Caco-2 (cell line): Measurements from ENCODE around the gene FEV. TPM values are rescaled to one million over a fixed set of nuclear protein-coding genes. Genes with fewer than 3 reads are reported as not detected.
A peak's percentile ranks its signal among the peaks of the same experiment; 100 is the strongest.

Experiments used
- BruUV-seq: library from RNA; stranded (reverse); fragments of 400-500 nt; replicated peaks from 2 replicates; lab custom pipeline; 2021; lab: Mats Ljungman, UMichigan
- CTCF ChIA-PET: fragments of 300-600 bp; sonication (Branson Sonifier 250); formaldehyde crosslinking; loops from one replicate; lab custom pipeline; 2022; ENCODE audit warnings: antibody characterized with exemption; lab: Charles Lee
- POLR2A ChIA-PET: fragments of 300-600 bp; sonication (Branson Sonifier 250); formaldehyde crosslinking; loops from one replicate; lab custom pipeline; 2022; ENCODE audit warnings: antibody characterized with exemption; lab: Charles Lee
- DNase-seq, 2 experiments: peaks; one replicate each; pipeline versions ENCODE4 v3.0.0 to v3.0.0-alpha.2; 2020 to 2022
- H3K27me3 ChIP-seq: replicated peaks from 2 replicates; pipeline ENCODE4 v1.6.0; 2011; ENCODE audit warnings: low read length; ENCODE audit not compliant: control insufficient read depth, insufficient read depth
- H3K36me3 ChIP-seq: 2 replicates; pipeline ENCODE4 v1.5.1; 2011; ENCODE audit warnings: low read length; ENCODE audit not compliant: control insufficient read depth, insufficient read depth
- H3K4me1 ChIP-seq: fragments of 250-450 bp; sonication (Bioruptor Pico); 2 replicates; pipeline ENCODE4 v1.5.1; 2020; ENCODE audit warnings: mild to moderate bottlenecking
- H3K4me3 ChIP-seq: 2 replicates; pipeline ENCODE4 v1.5.1; 2011; ENCODE audit warnings: low read depth, mild to moderate bottlenecking, control low read depth, low read length
- H3K9me3 ChIP-seq: fragments of 250-450 bp; sonication (Bioruptor Pico); 2 replicates; pipeline ENCODE4 v1.5.1; 2020; ENCODE audit warnings: mild to moderate bottlenecking, moderate library complexity
- H3K27ac Mint-ChIP-seq: one replicate; pipeline ENCODE4 v1.8.0; 2022; ENCODE audit warnings: mixed read lengths; ENCODE audit not compliant: unreplicated experiment
- H3K27me3 Mint-ChIP-seq: one replicate; pipeline ENCODE4 v1.8.0; 2022; ENCODE audit warnings: mixed read lengths; ENCODE audit not compliant: insufficient read depth, unreplicated experiment
- H3K36me3 Mint-ChIP-seq: one replicate; pipeline ENCODE4 v1.8.0; 2022; ENCODE audit warnings: mild to moderate bottlenecking, mixed read lengths; ENCODE audit not compliant: insufficient read depth, unreplicated experiment
- H3K4me1 Mint-ChIP-seq: one replicate; pipeline ENCODE4 v1.8.0; 2022; ENCODE audit warnings: low read depth, mixed read lengths; ENCODE audit not compliant: unreplicated experiment
- H3K4me3 Mint-ChIP-seq: one replicate; pipeline ENCODE4 v1.8.0; 2022; ENCODE audit warnings: mild to moderate bottlenecking, moderate library complexity, mixed read lengths; ENCODE audit not compliant: unreplicated experiment
- H3K9me3 Mint-ChIP-seq: one replicate; pipeline ENCODE4 v1.8.0; 2022; ENCODE audit warnings: mixed read lengths; ENCODE audit not compliant: unreplicated experiment
- CTCF ChIP-seq, 2 experiments: fragments of 200-600 bp in 1 of 2; IDR thresholded peaks; 1 replicate in 1 of 2; 2 replicates in 1 of 2; pipeline versions ENCODE4 v1.5.1 to v1.8.0; 2011 to 2022; ENCODE audit warnings: antibody characterized with exemption in 1 of 2, control low read depth in 1 of 2, inconsistent platforms in 1 of 2, low read depth in 1 of 2, low read length in 1 of 2, mild to moderate bottlenecking in 1 of 2, moderate library complexity in 1 of 2; ENCODE audit not compliant: insufficient read depth in 1 of 2, severe bottlenecking in 1 of 2, unreplicated experiment in 1 of 2
- intact Hi-C: fragments of 100-400 bp; cut with micrococcal nuclease; formaldehyde crosslinking; loops from one replicate; pipeline ENCODE4 v1.10.0; 2022; ENCODE audit not compliant: unreplicated experiment
- total RNA-seq: library from RNA; stranded (reverse); gene quantifications from 2 replicates; pipeline ENCODE4 v1.2.3, GENCODE V29; 2022

Gene FEV
- total RNA-seq, 1 experiment from 2014 or later: not detected

GRCh38 chr2:218963601-218964000 lies 21.4 kb downstream of the FEV start:
- BruUV-seq: no TSS peak
- H3K27ac Mint-ChIP-seq: peak overlapping the region; percentile 6
- H3K36me3 Mint-ChIP-seq: peaks cover 8% of the 10 kb centered on the region
- Histone ChIP-seq H3K27me3 (peaks cover 5% of the 10 kb centered on the region), H3K4me3 (no peak overlapping the region), H3K9me3 (no peaks in the 10 kb centered on the region), H3K4me1 (peaks cover 38% of the 10 kb centered on the region), H3K36me3 (no peaks in the 10 kb centered on the region)
- no peak for TF ChIP-seq CTCF (IDR thresholded peaks at IDR 0.05; ENCODE audit: insufficient read depth in 1 of 2, low read depth in 1 of 2, low read length in 1 of 2, severe bottlenecking in 1 of 2, unreplicated experiment in 1 of 2)
- intact Hi-C loops: loop anchor here (2.0 to 10.0 kb wide), 3 partner anchors 17 to 249 kb away; partner anchors contain the start of gene TTLL4
- H3K9me3 Mint-ChIP-seq: no peaks in the 10 kb centered on the region
- H3K27me3 Mint-ChIP-seq: peaks cover 18% of the 10 kb centered on the region
- POLR2A ChIA-PET: no interaction called here
- DNase-seq: no peak
- CTCF ChIA-PET: interaction anchor here (0.5 kb wide), 1 partner anchor 304 kb away, joined by 3 read pairs; the partner anchor contains the start of genes BCS1L and ZNF142
- H3K4me1 Mint-ChIP-seq: peaks cover 16% of the 10 kb centered on the region
- peak overlapping the region; percentile 72 for H3K4me3 Mint-ChIP-seq

GRCh38 chr2:218962859-218963492 lies 22.0 kb downstream of the FEV start:
- Histone ChIP-seq H3K9me3 (no peaks in the 10 kb centered on the region), H3K36me3 (no peaks in the 10 kb centered on the region)
- peak overlapping the region; percentile 72 for H3K4me3 Mint-ChIP-seq

More at GRCh38 chr2:218962859-218963492, 22.0 kb downstream of the FEV start:
- BruUV-seq: no TSS peak
- Mint-ChIP-seq H3K9me3 (no peaks in the 10 kb centered on the region), H3K27me3 (peaks cover 14% of the 10 kb centered on the region), H3K36me3 (peaks cover 8% of the 10 kb centered on the region), H3K4me1 (peaks cover 16% of the 10 kb centered on the region), H3K27ac (peak overlapping the region; percentile 6)
- intact Hi-C loops: loop anchor here (2.0 to 10.0 kb wide), 3 partner anchors 18 to 248 kb away; partner anchors contain the start of gene TTLL4
- TF ChIP-seq CTCF (IDR thresholded peaks at IDR 0.05; ENCODE audit: insufficient read depth in 1 of 2, low read depth in 1 of 2, low read length in 1 of 2, severe bottlenecking in 1 of 2, unreplicated experiment in 1 of 2): no peak
- POLR2A ChIA-PET: no interaction called here
- DNase-seq: peak; percentile 93
- CTCF ChIA-PET: no interaction called here
- Histone ChIP-seq H3K27me3 (peaks cover 5% of the 10 kb centered on the region), H3K4me3 (peak overlapping the region; percentile 34), H3K4me1 (peaks cover 38% of the 10 kb centered on the region)
